A673 (cell line): ENCODE data around the gene PDGFC. TPM values are rescaled to one million over a fixed set of nuclear protein-coding genes. Genes with fewer than 3 reads are reported as not detected.

Experiments
- BruUV-seq: library from RNA; stranded (reverse); fragments of 400-500 nt; replicated peaks from 2 replicates; lab custom pipeline; 2021; lab: Mats Ljungman, UMichigan
- CTCF ChIA-PET: fragments of 300-600 bp; sonication (Branson Sonifier 250); formaldehyde crosslinking; loops from one replicate; lab custom pipeline; 2022; ENCODE audit warnings: antibody characterized with exemption; lab: Charles Lee
- POLR2A ChIA-PET: fragments of 300-600 bp; sonication (Branson Sonifier 250); formaldehyde crosslinking; loops from one replicate; lab custom pipeline; 2022; ENCODE audit warnings: antibody characterized with exemption; ENCODE audit not compliant: low non-redundant PET; lab: Charles Lee
- DNase-seq: peaks from one replicate; pipeline ENCODE4 v3.0.0-alpha.2; 2015; ENCODE audit warnings: low spot score
- H3K27ac ChIP-seq: fragments of 200-600 bp; sonication (generic); 2 replicates; pipeline ENCODE4 v1.5.1; 2016; ENCODE audit warnings: mixed run types, low read depth, mild to moderate bottlenecking, mixed read lengths, antibody characterized with exemption, low read length; ENCODE audit not compliant: poor library complexity, severe bottlenecking
- H3K27me3 ChIP-seq: fragments of 200-600 bp; sonication (generic); replicated peaks from 2 replicates; pipeline ENCODE4 v1.6.1; 2017; ENCODE audit warnings: mixed run types, low read depth, mild to moderate bottlenecking, mixed read lengths, antibody characterized with exemption, low read length; ENCODE audit not compliant: insufficient read depth, poor library complexity
- H3K36me3 ChIP-seq: fragments of 200-600 bp; sonication (generic); 2 replicates; pipeline ENCODE4 v1.6.1; 2016; ENCODE audit warnings: mixed run types, mild to moderate bottlenecking, mixed read lengths, antibody characterized with exemption, low read length; ENCODE audit not compliant: insufficient read depth, poor library complexity, severe bottlenecking
- H3K4me1 ChIP-seq: fragments of 200-600 bp; sonication (generic); 2 replicates; pipeline ENCODE4 v1.6.1; 2017; ENCODE audit warnings: mixed run types, mild to moderate bottlenecking, mixed read lengths, antibody characterized with exemption, low read length; ENCODE audit not compliant: insufficient read depth, poor library complexity, severe bottlenecking
- H3K4me3 ChIP-seq: fragments of 200-600 bp; sonication (generic); 2 replicates; pipeline ENCODE4 v1.5.1; 2016; ENCODE audit warnings: low read depth, mixed run types, mild to moderate bottlenecking, mixed read lengths, low read length; ENCODE audit not compliant: poor library complexity, severe bottlenecking
- H3K9me3 ChIP-seq: fragments of 200-600 bp; sonication (generic); 2 replicates; pipeline ENCODE4 v1.6.1; 2016; ENCODE audit warnings: mixed run types, low read depth, mild to moderate bottlenecking, mixed read lengths, antibody characterized with exemption, low read length; ENCODE audit not compliant: poor library complexity, severe bottlenecking
- CTCF ChIP-seq: fragments of 300-800, 200-600 bp; sonication (generic); conservative IDR thresholded peaks from 2 replicates; pipeline ENCODE4 v1.5.1; 2017; ENCODE audit warnings: low read depth, mild to moderate bottlenecking, antibody characterized with exemption, low read length, moderate library complexity, mixed read lengths
- EZH2 ChIP-seq: fragments of 200-600 bp; sonication (generic); IDR thresholded peaks from 2 replicates; pipeline ENCODE4 v1.6.1; 2017; ENCODE audit warnings: borderline replicate concordance, low read depth, mild to moderate bottlenecking, mixed read lengths, antibody characterized with exemption, low read length; ENCODE audit not compliant: poor library complexity, severe bottlenecking
- intact Hi-C: fragments of 100-400 bp; cut with micrococcal nuclease; formaldehyde crosslinking; loops from one replicate; pipeline ENCODE4 v1.10.0; 2022; ENCODE audit not compliant: unreplicated experiment
- total RNA-seq: library from RNA; stranded (reverse); gene quantifications from 2 replicates; pipeline ENCODE4 v1.2.3, GENCODE V29; 2021

Gene PDGFC
- total RNA-seq, 1 experiment from 2014 or later, result 28.0 TPM

DNA sequence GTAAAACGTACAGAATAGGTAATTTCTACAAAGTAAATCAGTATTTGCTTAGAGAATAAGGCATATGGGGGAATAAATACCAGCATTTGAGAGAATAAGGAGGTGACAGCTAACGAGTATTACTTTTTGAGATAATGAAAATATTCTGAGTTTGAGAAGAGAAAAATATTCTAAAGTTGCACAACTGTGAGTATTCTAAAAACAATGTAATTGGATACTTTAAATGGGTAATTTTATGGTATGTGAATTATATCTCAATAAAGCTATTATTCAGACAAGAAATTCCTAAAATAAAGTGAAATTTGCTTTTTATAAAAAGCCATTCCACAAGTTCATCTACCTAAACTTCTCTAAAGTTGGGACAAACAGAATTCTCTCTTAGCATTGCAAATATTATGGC, 62.6 kb downstream of the PDGFC start:
- no peak overlapping the region for H3K27ac ChIP-seq
- intact Hi-C loops, result no loop called here
- H3K4me1 ChIP-seq, result peaks cover 21% of the 10 kb centered on the region
- no peaks in the 10 kb centered on the region for H3K9me3 ChIP-seq
- BruUV-seq, result no TSS peak
- CTCF ChIA-PET, result no interaction called here
- no peaks in the 10 kb centered on the region for H3K27me3 ChIP-seq
- H3K36me3 ChIP-seq, result no peaks in the 10 kb centered on the region
- no peak overlapping the region for H3K4me3 ChIP-seq
- POLR2A ChIA-PET, result no interaction called here
- no peak for DNase-seq
- TF ChIP-seq CTCF (no peak), EZH2 (no peak)

- Histone ChIP-seq H3K9me3 (no peaks in the 10 kb centered on the region), H3K4me1 (peaks cover 21% of the 10 kb centered on the region), H3K27me3 (no peaks in the 10 kb centered on the region), H3K36me3 (no peaks in the 10 kb centered on the region), H3K4me3 (no peak overlapping the region), H3K27ac (no peak overlapping the region)
- intact Hi-C loops, result no loop called here
- no TSS peak for BruUV-seq
- CTCF ChIA-PET, result no interaction called here
- TF ChIP-seq CTCF, result no peak
- no peak for TF ChIP-seq EZH2
- peak; percentile 76 for DNase-seq
- POLR2A ChIA-PET, result no interaction called here
Observed at GRCh38 chr4:156906325-156906724, 65.3 kb downstream of the PDGFC start.

DNA sequence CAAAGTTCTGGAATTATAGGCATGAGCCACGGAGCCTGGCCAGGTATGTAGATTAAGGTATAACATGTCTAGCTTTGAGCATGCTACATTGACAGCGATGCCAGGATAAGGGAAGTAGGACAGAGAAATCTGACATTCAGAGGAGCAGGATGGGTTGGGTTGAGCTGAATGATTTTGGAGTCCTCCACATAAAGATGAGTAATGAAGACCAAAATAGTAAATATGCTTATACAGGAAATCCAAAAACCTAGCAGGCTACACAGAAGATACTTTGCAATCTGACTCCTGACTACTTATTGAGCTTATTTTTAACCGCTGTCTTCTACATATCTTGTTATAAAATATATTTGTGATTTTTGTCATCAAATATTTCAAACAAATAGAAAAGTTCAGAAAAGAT, 69.7 kb downstream of the PDGFC start:
- POLR2A ChIA-PET, result no interaction called here
- no peak overlapping the region for H3K4me3 ChIP-seq
- H3K27me3 ChIP-seq, result no peaks in the 10 kb centered on the region
- H3K27ac ChIP-seq, result no peak overlapping the region
- intact Hi-C loops, result loop anchor here (5.0 kb wide), 1 partner anchor 65 kb away; no protein-coding TSS in a partner anchor
- TF ChIP-seq CTCF, result no peak
- TF ChIP-seq EZH2, result no peak
- no TSS peak for BruUV-seq
- H3K36me3 ChIP-seq, result no peaks in the 10 kb centered on the region
- H3K9me3 ChIP-seq, result no peaks in the 10 kb centered on the region
- H3K4me1 ChIP-seq, result peaks cover 13% of the 10 kb centered on the region
- no peak for DNase-seq
- CTCF ChIA-PET, result no interaction called here
